22Rv1 (cell line): ENCODE results near the gene GPR89B.

ENCODE experiments used
- CTCF ChIP-seq: fragments of 450-650 bp; IDR thresholded peaks from 2 replicates; pipeline ENCODE4 v1.5.1; 2017; ENCODE audit warnings: mild to moderate bottlenecking
- ZFX ChIP-seq: fragments of 450-650 bp; IDR thresholded peaks from 2 replicates; pipeline ENCODE4 v1.6.1; 2017; ENCODE audit warnings: antibody characterized with exemption, borderline replicate concordance

- TF ChIP-seq CTCF: no peak
- no peak for TF ChIP-seq ZFX
These were observed 23.5 kb upstream of the GPR89B start for GRCh38 chr1:147904726-147905125.
